ENCODE data around the gene ABCC6.

ABCC6 gene

DNA sequence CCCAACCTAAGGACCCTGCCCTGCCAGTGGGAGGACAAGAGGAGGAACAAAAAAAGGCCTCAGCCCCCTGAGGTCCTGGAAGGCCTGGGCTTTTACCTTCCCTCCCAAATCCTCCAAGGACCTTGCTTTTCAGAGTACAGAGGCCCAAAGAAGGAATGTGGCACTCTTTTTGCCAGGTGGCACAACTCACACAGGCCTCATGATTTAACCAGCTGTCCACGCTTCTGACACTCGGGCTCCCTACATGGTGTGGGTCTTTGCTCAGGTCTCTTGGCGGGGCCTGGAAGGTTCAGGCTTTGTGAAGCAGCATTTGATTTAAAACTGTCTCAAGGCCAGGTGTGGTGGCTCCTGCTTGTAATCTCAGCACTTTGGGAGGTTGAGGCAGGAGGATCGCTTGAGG lies 120.6 kb downstream of the ABCC6 start:
- no peaks in the 10 kb centered on the region for H3K27me3 ChIP-seq (ENCODE audit: control insufficient read depth, insufficient read depth, low read length)
- no peaks in the 10 kb centered on the region for H3K4me1 ChIP-seq (ENCODE audit: control insufficient read depth, insufficient read depth, low read length)
- H3K9ac ChIP-seq (ENCODE audit: low read depth, low read length) = no peak overlapping the region
- no peaks in the 10 kb centered on the region for H3K9me3 ChIP-seq (ENCODE audit: control insufficient read depth, insufficient read depth, low read length)
- peaks cover 30% of the 10 kb centered on the region for H3K36me3 ChIP-seq (ENCODE audit: control insufficient read depth, insufficient read depth, low read length)
- H3K4me3 ChIP-seq (ENCODE audit: low read depth, low read length) = no peak overlapping the region

DNA sequence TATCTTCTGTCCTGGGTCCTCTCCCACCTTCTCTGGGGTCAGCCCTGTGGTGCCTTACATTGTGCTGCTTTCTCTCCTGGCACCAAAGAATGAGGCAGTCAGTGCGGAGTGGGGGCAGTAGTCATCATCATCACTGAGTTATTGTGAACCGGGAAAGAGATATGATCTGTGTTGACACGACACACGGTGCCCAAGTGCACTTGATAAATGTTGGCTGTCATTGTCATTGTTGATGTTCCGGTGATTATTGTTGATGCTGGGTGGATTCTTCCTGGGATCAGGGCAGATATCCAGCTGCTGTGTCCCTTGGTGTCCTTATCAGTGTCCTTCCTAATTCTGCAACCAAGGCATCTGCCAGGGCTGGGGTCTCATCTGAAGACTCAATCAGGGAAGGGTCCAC lies 121.7 kb downstream of the ABCC6 start:
- no peaks in the 10 kb centered on the region for H3K4me1 ChIP-seq (ENCODE audit: control insufficient read depth, insufficient read depth, low read length)
- no peak overlapping the region for H3K4me3 ChIP-seq (ENCODE audit: low read depth, low read length)
- no peaks in the 10 kb centered on the region for H3K27me3 ChIP-seq (ENCODE audit: control insufficient read depth, insufficient read depth, low read length)
- no peak overlapping the region for H3K9ac ChIP-seq (ENCODE audit: low read depth, low read length)
- peaks cover 30% of the 10 kb centered on the region for H3K36me3 ChIP-seq (ENCODE audit: control insufficient read depth, insufficient read depth, low read length)
- no peaks in the 10 kb centered on the region for H3K9me3 ChIP-seq (ENCODE audit: control insufficient read depth, insufficient read depth, low read length)

DNA sequence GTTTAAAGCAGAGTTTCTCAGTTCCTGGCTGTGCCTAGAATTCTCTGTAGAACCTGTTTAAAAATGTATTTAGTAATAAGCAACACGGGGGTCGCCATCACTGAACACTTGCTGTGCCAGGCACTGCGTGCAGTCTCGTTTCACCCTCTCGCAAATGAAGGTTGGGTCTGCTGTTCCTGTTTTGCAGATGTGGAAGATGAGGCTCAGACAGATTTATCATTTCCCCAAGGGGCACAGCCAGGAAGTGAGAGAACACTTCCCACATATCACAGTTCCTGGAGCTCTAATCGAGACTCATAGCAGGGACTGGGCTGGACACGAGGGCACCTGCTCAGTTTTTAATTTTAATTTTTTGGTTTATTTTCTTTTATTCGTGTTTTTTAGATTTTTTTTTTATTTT lies 122.7 kb downstream of the ABCC6 start:
- H3K4me3 ChIP-seq (ENCODE audit: low read depth, low read length) = no peak overlapping the region
- H3K36me3 ChIP-seq (ENCODE audit: control insufficient read depth, insufficient read depth, low read length) = peaks cover 29% of the 10 kb centered on the region
- H3K4me1 ChIP-seq (ENCODE audit: control insufficient read depth, insufficient read depth, low read length) = no peaks in the 10 kb centered on the region
- no peaks in the 10 kb centered on the region for H3K27me3 ChIP-seq (ENCODE audit: control insufficient read depth, insufficient read depth, low read length)
- H3K9ac ChIP-seq (ENCODE audit: low read depth, low read length) = no peak overlapping the region
- H3K9me3 ChIP-seq (ENCODE audit: control insufficient read depth, insufficient read depth, low read length) = no peaks in the 10 kb centered on the region

DNA sequence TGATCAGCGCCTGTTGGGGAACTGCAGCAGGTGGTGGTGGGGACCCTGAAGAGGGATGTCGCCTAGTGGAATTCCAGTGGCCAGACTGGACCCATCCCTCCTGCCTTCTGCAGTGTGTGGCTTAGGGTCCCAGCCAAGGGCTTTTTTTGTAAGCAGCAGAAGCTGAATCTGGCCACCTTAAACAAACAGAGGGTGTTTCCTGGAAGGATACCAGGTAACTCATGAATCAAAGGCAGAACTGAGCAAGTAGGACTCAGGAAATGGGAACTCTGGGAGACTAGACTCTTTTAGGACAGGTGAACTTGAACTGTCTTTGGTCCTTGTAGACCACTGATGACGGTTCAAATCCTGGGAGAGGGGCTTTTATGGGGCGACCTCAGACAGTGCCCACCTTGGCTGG lies 124.0 kb downstream of the ABCC6 start:
- no peaks in the 10 kb centered on the region for H3K27me3 ChIP-seq (ENCODE audit: control insufficient read depth, insufficient read depth, low read length)
- peaks cover 28% of the 10 kb centered on the region for H3K36me3 ChIP-seq (ENCODE audit: control insufficient read depth, insufficient read depth, low read length)
- no peaks in the 10 kb centered on the region for H3K4me1 ChIP-seq (ENCODE audit: control insufficient read depth, insufficient read depth, low read length)
- no peak overlapping the region for H3K9ac ChIP-seq (ENCODE audit: low read depth, low read length)
- H3K9me3 ChIP-seq (ENCODE audit: control insufficient read depth, insufficient read depth, low read length) = no peaks in the 10 kb centered on the region
- H3K4me3 ChIP-seq (ENCODE audit: low read depth, low read length) = no peak overlapping the region

Data from iPS-15b (cell line).